Natural killer cell (primary cell): ENCODE measurements around the gene PAX2. TPM values are rescaled to one million over a fixed set of nuclear protein-coding genes. Genes with fewer than 3 reads are reported as not detected.

Experiments used
- ATAC-seq, 3 donors: fragments of 150-1000 bp in 2 of 3; fragments of 200-7000 bp in 1 of 3; cut with Tn5 transposase; 1 replicate in 1 of 3; 2 replicates in 2 of 3; pipeline ENCODE4 v1.10.0; 2021; ENCODE audit warnings: mild to moderate bottlenecking in 2 of 3, moderate library complexity in 2 of 3
- DNase-seq, 2 donors: peaks; one replicate each; pipeline versions ENCODE4 v3.0.0 to v3.0.0-alpha.2; 2013 to 2021; ENCODE audit warnings: mixed read lengths in 1 of 2
- H3K27ac ChIP-seq: one replicate; pipeline ENCODE4 v1.5.1; 2013; ENCODE audit warnings: mild to moderate bottlenecking, low read length
- H3K27me3 ChIP-seq: one replicate; pipeline ENCODE4 v1.6.1; 2013; ENCODE audit warnings: low read length; ENCODE audit not compliant: control insufficient read depth, insufficient read depth
- H3K36me3 ChIP-seq: one replicate; pipeline ENCODE4 v1.6.1; 2013; ENCODE audit warnings: low read length; ENCODE audit not compliant: control insufficient read depth, insufficient read depth
- H3K4me1 ChIP-seq: one replicate; pipeline ENCODE4 v1.6.1; 2013; ENCODE audit warnings: low read length; ENCODE audit not compliant: control insufficient read depth, insufficient read depth
- H3K4me3 ChIP-seq: one replicate; pipeline ENCODE4 v1.5.1; 2013; ENCODE audit warnings: low read length
- H3K9me3 ChIP-seq: one replicate; pipeline ENCODE4 v1.6.1; 2013; ENCODE audit warnings: low read length; ENCODE audit not compliant: control insufficient read depth, insufficient read depth
- H3K27ac Mint-ChIP-seq, 2 donors: one replicate each; pipeline ENCODE4 v1.8.0; 2022; ENCODE audit warnings: mild to moderate bottlenecking in 2 of 2, mixed read lengths in 2 of 2, moderate library complexity in 1 of 2
- H3K27me3 Mint-ChIP-seq, 2 donors: one replicate each; pipeline ENCODE4 v1.8.0; 2022; ENCODE audit warnings: low read depth in 2 of 2, mixed read lengths in 2 of 2
- H3K36me3 Mint-ChIP-seq: one replicate; pipeline ENCODE4 v1.8.0; 2022; ENCODE audit warnings: mixed read lengths
- H3K4me1 Mint-ChIP-seq, 2 donors: one replicate each; pipeline ENCODE4 v1.8.0; 2022; ENCODE audit warnings: mixed read lengths in 2 of 2
- H3K4me3 Mint-ChIP-seq: one replicate; pipeline ENCODE4 v1.8.0; 2022; ENCODE audit warnings: mild to moderate bottlenecking, moderate library complexity, mixed read lengths
- H3K9me3 Mint-ChIP-seq, 2 donors: one replicate each; pipeline ENCODE4 v1.8.0; 2022; ENCODE audit warnings: mixed read lengths in 2 of 2
- CTCF ChIP-seq: fragments of 200-600 bp; IDR thresholded peaks from one replicate; pipeline ENCODE4 v1.8.0; 2022; ENCODE audit warnings: antibody characterized with exemption
- WGBS: methylation state at CpG from one replicate; pipeline ENCODE4 v1.1.7; 2013; ENCODE audit warnings: missing lambda C conversion rate; ENCODE audit not compliant: insufficient coverage; 5-methylcytosine and 5-hydroxymethylcytosine counted together
- intact Hi-C: fragments of 100-400 bp; cut with micrococcal nuclease; formaldehyde crosslinking; loops from one replicate; pipeline ENCODE4 v1.14.2; 2022
- total RNA-seq, 4 donors: library from RNA; stranded (reverse); fragments of 120-200 nt in 1 of 4; gene quantifications; one replicate each; pipeline versions ENCODE4 v1.2.3 to v1.2.4, GENCODE V29; 2013 to 2022

PAX2 gene
- total RNA-seq, 3 donors from 2014 or later (not counting 1 experiment from before 2014, with no cell fraction given) = not detected

GRCh38 chr10:100866010-100866409, 120.6 kb downstream of the PAX2 start:
- no peak for TF ChIP-seq CTCF
- DNase-seq (no peak), ATAC-seq (no peak)
- Histone ChIP-seq H3K9me3 (no peaks in the 10 kb centered on the region), H3K4me1 (no peaks in the 10 kb centered on the region), H3K27ac (no peak overlapping the region), H3K4me3 (no peak overlapping the region), H3K27me3 (peaks cover 2% of the 10 kb centered on the region), H3K36me3 (no peaks in the 10 kb centered on the region)
- no peak overlapping the region for H3K4me3 Mint-ChIP-seq
- peaks cover 24 to 27% of the 10 kb centered on the region in 2 donors for H3K27me3 Mint-ChIP-seq
- no peaks in the 10 kb centered on the region for H3K9me3 Mint-ChIP-seq
- 75% methylated on average over 7 of the region's 7 CpGs for WGBS
- intact Hi-C loops = no loop called here
- H3K36me3 Mint-ChIP-seq = no peaks in the 10 kb centered on the region
- no peak overlapping the region for H3K27ac Mint-ChIP-seq
- H3K4me1 Mint-ChIP-seq = peaks cover 0 to 5% of the 10 kb centered on the region in 2 donors

- H3K4me3 ChIP-seq = no peak overlapping the region
- H3K36me3 ChIP-seq = no peaks in the 10 kb centered on the region
- intact Hi-C loops = no loop called here
- DNase-seq (no peak), ATAC-seq (no peak)
- H3K27me3 ChIP-seq = peaks cover 2% of the 10 kb centered on the region
- TF ChIP-seq CTCF = no peak
- H3K9me3 ChIP-seq = no peaks in the 10 kb centered on the region
- H3K27me3 Mint-ChIP-seq = peaks cover 24 to 26% of the 10 kb centered on the region in 2 donors
- no peak overlapping the region for H3K27ac Mint-ChIP-seq
- H3K4me1 ChIP-seq = no peaks in the 10 kb centered on the region
- no peaks in the 10 kb centered on the region for H3K9me3 Mint-ChIP-seq
- no peak overlapping the region for H3K27ac ChIP-seq
- WGBS = 18% methylated on average over 21 of the region's 21 CpGs
- H3K4me3 Mint-ChIP-seq = no peak overlapping the region
- peaks cover 0 to 5% of the 10 kb centered on the region in 2 donors for H3K4me1 Mint-ChIP-seq
- no peaks in the 10 kb centered on the region for H3K36me3 Mint-ChIP-seq
Measured at GRCh38 chr10:100866575-100867098, 121.3 kb downstream of the PAX2 start.

GRCh38 chr10:100867261-100867963, 122.0 kb downstream of the PAX2 start:
- Mint-ChIP-seq H3K36me3 (no peaks in the 10 kb centered on the region), H3K9me3 (no peaks in the 10 kb centered on the region), H3K4me1 (peaks cover 0 to 5% of the 10 kb centered on the region in 2 donors), H3K27ac (no peak overlapping the region), H3K4me3 (no peak overlapping the region), H3K27me3 (peaks cover 21 to 24% of the 10 kb centered on the region in 2 donors)
- 73% methylated on average over 8 of the region's 8 CpGs for whole genome bisulfite sequencing
- Histone ChIP-seq H3K4me3 (no peak overlapping the region), H3K36me3 (no peaks in the 10 kb centered on the region), H3K9me3 (no peaks in the 10 kb centered on the region), H3K4me1 (no peaks in the 10 kb centered on the region), H3K27ac (no peak overlapping the region), H3K27me3 (peaks cover 2% of the 10 kb centered on the region)
- no peak for TF ChIP-seq CTCF
- no peak for DNase-seq
- no peak for ATAC-seq
- intact Hi-C loops = no loop called here

GRCh38 chr10:100868382-100868781, 123.0 kb downstream of the PAX2 start:
- no peaks in the 10 kb centered on the region for H3K4me1 ChIP-seq
- H3K36me3 Mint-ChIP-seq = no peaks in the 10 kb centered on the region
- no peak for ATAC-seq
- WGBS = 78% methylated on average over 3 of the region's 3 CpGs
- H3K9me3 ChIP-seq = no peaks in the 10 kb centered on the region
- no peak overlapping the region for H3K27ac Mint-ChIP-seq
- H3K4me3 ChIP-seq = no peak overlapping the region
- intact Hi-C loops = no loop called here
- peaks cover 2% of the 10 kb centered on the region for H3K27me3 ChIP-seq
- no peak for TF ChIP-seq CTCF
- H3K36me3 ChIP-seq = no peaks in the 10 kb centered on the region
- H3K4me3 Mint-ChIP-seq = no peak overlapping the region
- peaks cover 16 to 18% of the 10 kb centered on the region in 2 donors for H3K27me3 Mint-ChIP-seq
- no peak for DNase-seq
- peaks cover 0 to 5% of the 10 kb centered on the region in 2 donors for H3K4me1 Mint-ChIP-seq
- no peaks in the 10 kb centered on the region for H3K9me3 Mint-ChIP-seq
- H3K27ac ChIP-seq = no peak overlapping the region
